Activated naive CD4-positive, alpha-beta T cell treated with anti-CD3 and anti-CD28 coated beads for 36 hours (primary cell): ENCODE measurements around the gene CCL18. TPM values are rescaled to one million over a fixed set of nuclear protein-coding genes. Genes with fewer than 3 reads are reported as not detected.
"Not testable (repeated sequence)": the region's sequence is repeated elsewhere in the genome, so short reads cannot be mapped to it uniquely, and the experiment has no call there.

Experiments
- CTCF ChIA-PET: fragments of 350-600 bp; sonication (Branson Sonifier 250); formaldehyde crosslinking; loops from one replicate; lab custom pipeline; 2021; ENCODE audit warnings: antibody characterized with exemption; lab: Charles Lee
- DNase-seq: peaks from one replicate; pipeline ENCODE4 v3.0.0-alpha.2; 2020
- H3K27ac Mint-ChIP-seq: one replicate; pipeline ENCODE4 v1.8.0; 2021; ENCODE audit warnings: mild to moderate bottlenecking, mixed read lengths
- H3K27me3 Mint-ChIP-seq: one replicate; pipeline ENCODE4 v1.8.0; 2021; ENCODE audit warnings: low read depth, mixed read lengths
- H3K36me3 Mint-ChIP-seq: one replicate; pipeline ENCODE4 v1.8.0; 2021; ENCODE audit warnings: low read depth, mixed read lengths
- H3K4me1 Mint-ChIP-seq: one replicate; pipeline ENCODE4 v1.8.0; 2021; ENCODE audit warnings: low read depth, mixed read lengths
- H3K4me3 Mint-ChIP-seq: one replicate; pipeline ENCODE4 v1.8.0; 2021; ENCODE audit warnings: mild to moderate bottlenecking, moderate library complexity, mixed read lengths
- H3K9me3 Mint-ChIP-seq: one replicate; pipeline ENCODE4 v1.8.0; 2021; ENCODE audit warnings: mixed read lengths
- intact Hi-C: fragments of 100-400 bp; cut with micrococcal nuclease; formaldehyde crosslinking; loops from one replicate; pipeline ENCODE4 v1.15.1; 2023
- total RNA-seq, 2 experiments: library from RNA; stranded (reverse); gene quantifications; one replicate each; pipeline ENCODE4 v1.2.3, GENCODE V29; 2021

CCL18 gene
- total RNA-seq, 2 experiments from 2014 or later, result not detected

DNA sequence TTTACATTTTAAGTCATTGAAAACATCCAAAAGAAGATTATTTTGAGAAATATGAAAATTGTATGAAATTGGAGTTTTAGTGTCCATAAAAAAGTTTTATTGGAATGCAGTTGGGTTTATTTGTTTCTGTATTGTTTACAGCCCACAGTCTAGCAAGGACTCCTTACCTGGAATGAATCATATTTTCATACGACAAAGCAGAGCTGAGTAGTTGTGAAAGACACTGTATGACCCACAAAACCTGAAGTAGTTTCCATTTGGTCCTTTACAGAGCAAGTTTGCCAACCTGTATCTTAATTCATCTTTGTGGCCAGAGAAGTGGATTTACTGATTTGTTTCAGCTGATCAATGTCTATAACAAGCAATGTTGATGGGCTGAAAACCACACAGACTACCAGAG lies 10.3 kb downstream of the CCL18 start:
- Mint-ChIP-seq H3K27me3 (peaks cover 5% of the 10 kb centered on the region), H3K4me1 (peaks cover 5% of the 10 kb centered on the region), H3K27ac (peak overlapping the region; percentile 47), H3K4me3 (no peak overlapping the region), H3K9me3 (no peaks in the 10 kb centered on the region), H3K36me3 (no peaks in the 10 kb centered on the region)
- intact Hi-C loops, result loop anchor here (10.0 kb wide), 1 partner anchor 220 kb away; no protein-coding TSS in a partner anchor
- no peak for DNase-seq
- CTCF ChIA-PET, result interaction anchor here (1.2 to 4.5 kb wide), 5 partner anchors 10 to 105 kb away, joined by 4 to 44 read pairs (median 7); no protein-coding TSS in a partner anchor

DNA sequence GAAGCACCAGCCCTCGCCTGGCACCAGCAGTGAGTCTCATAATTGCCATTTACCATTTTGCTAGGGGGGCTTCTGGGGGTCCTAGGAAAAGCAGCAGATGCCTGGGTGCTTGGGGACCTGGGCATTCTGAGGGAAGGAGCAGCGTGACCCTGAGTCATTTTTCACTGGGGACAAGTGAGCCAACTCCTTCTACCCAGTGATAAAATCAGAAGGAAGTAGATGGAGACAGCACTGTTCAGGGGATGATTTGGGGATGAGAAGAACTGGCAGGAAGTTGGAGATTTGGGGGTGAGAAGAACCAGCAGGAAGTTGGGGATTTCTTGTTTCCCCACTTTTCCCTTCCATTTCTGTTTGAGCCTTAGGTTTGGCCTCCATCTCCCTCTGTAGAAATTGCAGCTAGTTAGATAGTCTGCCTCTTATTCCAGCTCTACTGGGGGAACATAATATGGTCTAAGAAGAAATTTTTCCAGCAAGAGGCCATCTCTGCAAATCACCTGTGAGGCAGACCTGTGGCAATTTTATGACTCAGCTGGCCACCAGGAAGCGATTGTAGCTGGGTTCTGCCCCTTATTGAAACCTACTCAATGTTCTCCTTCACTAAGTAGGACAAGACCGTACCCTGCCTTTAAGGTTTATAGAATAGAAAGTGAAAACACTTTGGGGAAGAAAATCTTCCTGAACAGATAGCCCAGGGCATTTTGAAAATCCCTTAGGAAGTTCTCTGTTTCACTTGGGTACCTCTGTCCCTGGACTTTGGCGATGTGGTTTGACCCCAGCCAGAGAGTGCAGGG lies 17.8 kb downstream of the CCL18 start:
- H3K27ac Mint-ChIP-seq, H3K4me1 Mint-ChIP-seq, H3K36me3 Mint-ChIP-seq, CTCF ChIA-PET, H3K9me3 Mint-ChIP-seq, DNase-seq, H3K4me3 Mint-ChIP-seq: not testable (repeated sequence)
- peaks cover 15% of the 10 kb centered on the region for H3K27me3 Mint-ChIP-seq
- intact Hi-C loops, result loop anchor here (1.0 kb wide), 1 partner anchor 8 kb away; the partner anchor contains the start of gene CCL3

DNA sequence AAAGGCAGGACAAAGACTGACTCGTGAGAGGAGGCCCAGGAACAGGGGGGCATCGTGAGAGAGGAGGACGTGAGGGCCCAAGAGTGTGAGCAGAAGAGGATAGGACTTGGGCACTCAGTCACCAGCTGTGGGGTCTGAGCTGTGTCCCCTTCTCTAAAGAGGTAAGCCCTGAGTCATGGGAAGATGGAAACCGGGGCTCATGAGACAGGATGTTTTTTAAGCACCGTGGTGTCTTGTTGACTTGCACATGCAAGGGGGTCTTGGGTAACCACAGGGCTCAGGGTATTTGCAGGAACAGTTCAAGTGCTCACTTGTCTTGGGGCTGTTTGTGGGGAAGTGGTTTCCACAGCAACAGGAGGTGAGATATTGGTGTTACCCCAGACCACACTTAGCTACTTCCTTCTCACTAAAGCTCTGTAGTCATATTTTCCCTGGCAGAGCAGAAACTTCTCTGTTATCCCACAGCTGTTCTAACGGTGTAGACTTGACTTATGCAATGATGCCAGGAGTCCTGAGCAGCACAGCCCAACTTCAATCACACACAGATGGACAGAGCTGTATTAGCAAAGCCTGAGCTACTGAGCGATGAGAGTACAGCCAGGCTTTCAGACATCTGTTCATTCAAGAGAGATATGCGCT lies 18.5 kb downstream of the CCL18 start:
- peaks cover 13% of the 10 kb centered on the region for H3K27me3 Mint-ChIP-seq
- intact Hi-C loops, result loop anchor here (1.0 kb wide), 1 partner anchor 8 kb away; the partner anchor contains the start of gene CCL3

DNA sequence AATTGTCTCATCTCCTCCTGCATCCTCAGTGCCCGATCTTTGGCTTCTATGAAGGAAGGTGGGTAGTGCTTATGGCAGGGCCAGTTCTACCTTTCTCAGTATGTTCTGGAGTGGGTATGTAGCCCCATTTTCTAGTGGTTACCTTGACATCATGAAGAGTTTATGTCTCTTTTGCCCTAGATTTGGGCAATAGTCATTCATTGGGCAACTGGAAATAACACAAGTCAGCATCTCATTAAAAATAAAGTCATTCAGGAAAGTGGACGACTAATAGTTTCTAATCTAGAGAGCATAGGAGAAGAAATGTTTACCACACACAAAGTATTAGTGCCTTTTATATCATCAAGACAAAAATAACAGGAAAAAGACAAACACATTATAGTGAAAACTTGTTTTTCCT lies 19.6 kb downstream of the CCL18 start:
- H3K4me1 Mint-ChIP-seq, intact Hi-C loops, CTCF ChIA-PET, DNase-seq, H3K9me3 Mint-ChIP-seq, H3K4me3 Mint-ChIP-seq, H3K27ac Mint-ChIP-seq, H3K36me3 Mint-ChIP-seq: not testable (repeated sequence)
- peaks cover 17% of the 10 kb centered on the region for H3K27me3 Mint-ChIP-seq

More for the DNA sequence above, 18.5 kb downstream of the CCL18 start:
- H3K4me1 Mint-ChIP-seq, H3K36me3 Mint-ChIP-seq, H3K27ac Mint-ChIP-seq, H3K9me3 Mint-ChIP-seq, CTCF ChIA-PET, H3K4me3 Mint-ChIP-seq: not testable (repeated sequence)
- DNase-seq, result peak; percentile 56

DNA sequence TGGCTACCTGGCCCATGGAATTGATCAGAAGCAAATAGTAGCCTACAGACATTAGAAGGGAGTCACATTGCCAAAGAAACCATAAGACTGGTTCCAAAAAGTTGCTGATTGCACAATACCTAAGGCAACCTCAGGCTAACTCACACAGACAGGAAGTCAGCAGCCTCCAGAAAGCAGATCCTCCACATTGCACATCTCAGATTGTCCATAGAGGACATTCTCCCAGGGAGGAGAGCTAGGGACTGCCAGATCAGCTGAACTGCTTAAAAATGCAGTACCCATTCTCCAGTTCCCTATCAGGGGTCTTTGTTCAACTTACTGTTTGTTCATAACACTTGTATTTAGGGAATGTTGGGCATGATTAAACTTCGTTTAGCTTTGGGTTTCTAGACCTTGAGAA lies 21.7 kb downstream of the CCL18 start:
- CTCF ChIA-PET, result interaction anchor here (0.7 to 1.4 kb wide), 2 partner anchors 13 to 37 kb away, joined by 4 to 6 read pairs; no protein-coding TSS in a partner anchor
- no peak overlapping the region for H3K27ac Mint-ChIP-seq
- peaks cover 23% of the 10 kb centered on the region for H3K27me3 Mint-ChIP-seq
- H3K9me3 Mint-ChIP-seq, result no peaks in the 10 kb centered on the region
- DNase-seq, result no peak
- intact Hi-C loops, result no loop called here
- peaks cover 20% of the 10 kb centered on the region for H3K4me1 Mint-ChIP-seq
- no peak overlapping the region for H3K4me3 Mint-ChIP-seq
- H3K36me3 Mint-ChIP-seq, result no peaks in the 10 kb centered on the region

DNA sequence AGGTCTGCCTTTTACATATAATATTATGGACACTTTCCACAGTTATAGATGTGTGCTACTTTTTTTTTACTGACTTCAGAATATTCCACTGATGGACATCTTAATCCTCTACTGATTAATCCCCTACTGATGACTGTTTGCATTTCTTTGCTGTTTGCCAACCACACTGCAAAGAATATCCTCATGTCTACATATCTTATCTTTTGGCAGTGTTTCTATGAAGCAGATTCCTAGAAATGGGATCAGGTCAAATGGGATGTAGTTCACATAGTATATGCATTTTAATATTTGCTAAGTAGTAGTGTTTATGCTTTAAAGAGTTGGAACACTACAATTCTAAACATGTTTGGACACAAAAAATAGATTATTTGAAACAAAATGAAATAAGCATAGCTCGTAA lies 22.7 kb downstream of the CCL18 start:
- H3K27ac Mint-ChIP-seq, result no peak overlapping the region
- DNase-seq, result no peak
- H3K9me3 Mint-ChIP-seq, result no peaks in the 10 kb centered on the region
- no peaks in the 10 kb centered on the region for H3K36me3 Mint-ChIP-seq
- H3K4me1 Mint-ChIP-seq, result peaks cover 23% of the 10 kb centered on the region
- intact Hi-C loops, result no loop called here
- CTCF ChIA-PET, result interaction anchor here (1.4 kb wide), 1 partner anchor 14 kb away, joined by 6 read pairs; no protein-coding TSS in a partner anchor
- no peak overlapping the region for H3K4me3 Mint-ChIP-seq
- H3K27me3 Mint-ChIP-seq, result peaks cover 19% of the 10 kb centered on the region

DNA sequence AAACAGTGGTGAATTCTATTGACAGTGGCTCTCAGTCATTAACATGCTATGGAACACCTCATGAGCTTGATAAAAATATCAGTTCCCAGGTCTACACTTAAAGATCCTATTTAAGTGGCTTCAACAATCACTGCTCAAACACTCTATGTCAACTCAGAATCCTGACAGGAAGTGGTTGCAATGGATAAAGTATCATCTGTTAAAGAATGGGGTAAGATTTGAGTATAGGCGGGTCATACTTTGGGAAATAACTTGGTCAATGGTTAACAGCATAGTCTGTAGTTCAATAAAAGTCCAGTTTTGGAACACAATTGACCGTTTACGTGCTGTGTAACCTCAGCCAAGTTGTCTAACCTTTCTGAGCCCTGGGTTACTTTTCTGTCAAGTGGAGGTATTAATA lies 23.4 kb downstream of the CCL18 start:
- Mint-ChIP-seq H3K27me3 (peaks cover 16% of the 10 kb centered on the region), H3K4me1 (peaks cover 24% of the 10 kb centered on the region)
- H3K9me3 Mint-ChIP-seq, H3K36me3 Mint-ChIP-seq, H3K4me3 Mint-ChIP-seq, DNase-seq, intact Hi-C loops, H3K27ac Mint-ChIP-seq: not testable (repeated sequence)
- CTCF ChIA-PET, result interaction anchor here (1.4 kb wide), 1 partner anchor 15 kb away, joined by 6 read pairs; no protein-coding TSS in a partner anchor

DNA sequence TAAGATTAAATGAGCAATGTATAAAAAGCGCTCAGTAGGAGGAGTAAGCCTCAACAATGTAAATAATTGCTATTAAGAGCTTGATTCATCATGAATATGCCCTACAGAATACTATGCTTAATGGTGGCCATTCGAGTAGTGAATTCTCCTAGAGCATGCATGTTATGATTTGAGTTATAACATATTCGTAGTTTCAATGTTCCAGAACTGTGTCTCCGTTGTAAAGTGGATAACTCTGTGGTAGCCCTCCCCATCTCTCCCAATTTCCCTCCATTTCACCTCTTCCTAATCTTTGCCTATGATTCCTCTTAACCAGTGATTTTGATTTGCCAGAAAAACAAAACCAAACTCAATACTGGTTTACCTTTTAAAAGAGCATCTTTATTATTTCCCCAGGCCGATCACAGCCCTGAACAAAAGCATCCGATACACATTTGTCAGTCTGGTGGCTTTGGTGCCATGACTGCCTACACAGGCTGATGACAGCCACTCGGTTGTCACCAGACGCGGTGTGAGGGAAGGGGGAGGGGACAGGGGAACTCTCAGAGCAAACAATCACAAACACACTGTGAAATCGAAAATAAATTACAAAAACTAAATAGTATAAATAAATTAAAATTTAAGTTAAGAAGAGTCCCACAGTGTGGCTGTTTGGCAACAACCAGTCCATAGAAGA lies 24.0 kb downstream of the CCL18 start:
- H3K27ac Mint-ChIP-seq, H3K4me3 Mint-ChIP-seq, intact Hi-C loops, CTCF ChIA-PET, H3K36me3 Mint-ChIP-seq, H3K9me3 Mint-ChIP-seq, DNase-seq: not testable (repeated sequence)
- peaks cover 16% of the 10 kb centered on the region for H3K27me3 Mint-ChIP-seq
- peaks cover 23% of the 10 kb centered on the region for H3K4me1 Mint-ChIP-seq

DNA sequence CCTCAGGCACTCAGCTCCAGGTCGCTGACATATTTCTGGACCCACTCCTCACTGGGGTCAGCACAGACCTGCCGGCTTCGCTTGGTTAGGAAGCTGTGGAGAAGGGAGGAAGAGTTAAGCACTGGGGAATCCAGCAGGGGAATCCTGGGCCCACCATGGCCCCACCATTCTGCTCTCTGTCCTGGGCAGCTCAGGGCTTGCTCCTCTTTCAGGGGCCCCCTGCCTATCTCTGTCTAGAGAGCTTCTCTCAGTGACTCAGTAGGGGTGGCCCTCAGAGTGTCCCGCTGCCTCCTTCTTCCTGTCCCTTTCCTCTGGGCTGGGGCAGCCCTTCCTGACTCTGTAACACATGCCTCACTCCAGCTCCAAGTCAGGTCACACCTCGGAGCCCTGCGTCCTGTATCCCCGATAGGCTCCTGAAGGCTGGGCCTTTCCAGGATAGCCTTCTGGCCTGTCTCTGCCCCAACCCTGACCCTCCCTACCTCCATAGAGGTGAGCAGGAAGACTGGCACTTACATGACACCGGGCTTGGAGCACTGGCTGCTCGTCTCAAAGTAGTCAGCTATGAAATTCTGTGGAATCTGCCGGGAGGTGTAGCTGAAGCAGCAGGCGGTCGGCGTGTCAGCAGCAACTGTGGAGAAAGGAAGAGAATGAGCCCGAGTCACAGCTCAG lies 24.7 kb downstream of the CCL18 start:
- CTCF ChIA-PET, result interaction anchor here (1.0 kb wide), 1 partner anchor 60 kb away, joined by 5 read pairs; no protein-coding TSS in a partner anchor
- intact Hi-C loops, result no loop called here
- Mint-ChIP-seq H3K36me3 (no peaks in the 10 kb centered on the region), H3K27ac (no peak overlapping the region), H3K9me3 (no peaks in the 10 kb centered on the region), H3K4me1 (peaks cover 23% of the 10 kb centered on the region), H3K4me3 (no peak overlapping the region), H3K27me3 (peaks cover 20% of the 10 kb centered on the region)
- no peak for DNase-seq

DNA sequence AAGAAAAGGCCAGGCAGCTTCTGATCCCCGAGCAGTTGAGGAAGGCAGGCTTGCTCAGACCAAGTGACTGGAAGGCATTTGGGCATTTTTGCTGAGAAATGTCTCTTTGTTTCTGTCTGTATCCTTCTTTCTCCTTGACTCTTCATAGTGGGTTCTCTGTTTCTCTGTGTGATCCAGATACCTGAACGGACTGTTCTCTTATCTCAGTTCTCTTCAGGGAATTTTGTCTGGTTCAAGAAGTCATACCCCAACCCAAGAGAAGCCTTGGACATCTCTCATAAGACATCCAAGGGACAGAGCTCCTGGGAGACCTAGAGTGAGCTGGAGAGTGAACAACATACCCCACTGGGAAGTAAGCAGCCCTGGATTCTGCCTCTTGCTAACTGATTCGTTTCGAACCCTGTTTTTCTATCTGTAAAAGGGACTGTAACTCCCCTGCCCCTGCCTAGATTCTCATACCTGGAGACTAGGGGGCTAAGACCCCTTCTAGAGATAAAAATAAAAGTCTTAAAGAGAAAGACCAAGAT lies 25.3 kb downstream of the CCL18 start:
- Mint-ChIP-seq H3K27ac (no peak overlapping the region), H3K4me3 (no peak overlapping the region), H3K4me1 (peaks cover 23% of the 10 kb centered on the region), H3K9me3 (no peaks in the 10 kb centered on the region), H3K27me3 (peaks cover 20% of the 10 kb centered on the region), H3K36me3 (no peaks in the 10 kb centered on the region)
- intact Hi-C loops, result no loop called here
- no peak for DNase-seq
- CTCF ChIA-PET, result interaction anchor here (1.0 to 1.4 kb wide), 3 partner anchors 17 to 60 kb away, joined by 3 to 13 read pairs (median 5); no protein-coding TSS in a partner anchor
